Middle frontal gyrus (tissue), 1 donor: ENCODE data around the gene IFT57.
"Not testable (repeated sequence)": the region's sequence is repeated elsewhere in the genome, so short reads cannot be mapped to it uniquely, and the experiment has no call there.

Experiments used
- DNase-seq: peaks from one replicate; pipeline ENCODE4 v3.0.0-alpha.2; 2015; ENCODE audit warnings: low spot score; ENCODE audit errors: extremely low spot score

IFT57 gene

GRCh38 chr3:108159865-108160264 lies 62.4 kb downstream of the IFT57 start:
- DNase-seq, result no peak

GRCh38 chr3:108159105-108159504 lies 63.1 kb downstream of the IFT57 start:
- no peak for DNase-seq

- no peak for DNase-seq
These were observed 64.0 kb downstream of the IFT57 start for GRCh38 chr3:108158251-108158650.

GRCh38 chr3:108157273-108157672 lies 65.0 kb downstream of the IFT57 start:
- no peak for DNase-seq

- no peak for DNase-seq
These were observed 65.8 kb downstream of the IFT57 start for GRCh38 chr3:108156312-108156853.

- DNase-seq, result not testable (repeated sequence)
These were observed 66.6 kb downstream of the IFT57 start for GRCh38 chr3:108155642-108156041.

- no peak for DNase-seq
These were observed 68.7 kb downstream of the IFT57 start for GRCh38 chr3:108153451-108153981.

GRCh38 chr3:108152274-108152673 lies 70.0 kb downstream of the IFT57 start:
- DNase-seq, result no peak

- no peak for DNase-seq
These were observed 72.0 kb downstream of the IFT57 start for GRCh38 chr3:108150200-108150599.

- no peak for DNase-seq
These were observed 76.1 kb downstream of the IFT57 start for GRCh38 chr3:108146139-108146538.

GRCh38 chr3:108145578-108145977 lies 76.6 kb downstream of the IFT57 start:
- no peak for DNase-seq

- DNase-seq, result no peak
These were observed 84.8 kb downstream of the IFT57 start for GRCh38 chr3:108137460-108137814.

GRCh38 chr3:108136561-108137459 lies 85.4 kb downstream of the IFT57 start:
- DNase-seq, result no peak

- DNase-seq, result no peak
These were observed 87.7 kb downstream of the IFT57 start for GRCh38 chr3:108134555-108134880.

- no peak for DNase-seq
These were observed 88.2 kb downstream of the IFT57 start for GRCh38 chr3:108133858-108134554.

- no peak for DNase-seq
These were observed 89.2 kb downstream of the IFT57 start for GRCh38 chr3:108133048-108133369.

GRCh38 chr3:108131475-108132134 lies 90.6 kb downstream of the IFT57 start:
- no peak for DNase-seq

- no peak for DNase-seq
These were observed 91.3 kb downstream of the IFT57 start for GRCh38 chr3:108130701-108131474.

GRCh38 chr3:108130236-108130635 lies 92.0 kb downstream of the IFT57 start:
- DNase-seq, result no peak

GRCh38 chr3:108127301-108127988 lies 94.8 kb downstream of the IFT57 start:
- no peak for DNase-seq

- no peak for DNase-seq
These were observed 95.9 kb downstream of the IFT57 start for GRCh38 chr3:108126348-108126747.
